ENCODE measurements around the gene TTC28.
"Not testable (repeated sequence)": the region's sequence is repeated elsewhere in the genome, so short reads cannot be mapped to it uniquely, and the experiment has no call there.

Gene TTC28

GRCh38 chr22:28600546-28601143, 79.0 kb downstream of the TTC28 start:
- DNase-seq: peak; percentile 9

DNA sequence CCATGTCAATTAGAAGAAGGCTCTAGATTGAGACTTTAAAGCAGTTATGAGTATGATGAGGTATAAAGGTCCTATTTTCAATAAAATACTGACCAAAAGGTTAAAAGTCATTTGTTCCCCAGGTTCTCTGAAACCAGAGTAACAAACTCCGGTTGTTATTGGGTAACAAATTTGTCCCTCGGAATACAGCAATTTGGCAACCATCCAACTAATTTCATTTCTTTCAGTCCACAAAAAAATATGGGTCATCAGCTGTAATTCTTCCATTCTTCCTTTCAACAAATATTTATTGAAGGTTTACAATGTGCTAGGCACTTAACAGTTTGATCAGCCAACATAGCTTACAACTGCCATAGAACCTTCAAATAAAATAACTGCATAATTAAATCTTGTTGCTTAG, 79.9 kb downstream of the TTC28 start:
- DNase-seq: no peak

GRCh38 chr22:28597665-28598064, 82.0 kb downstream of the TTC28 start:
- no peak for DNase-seq

GRCh38 chr22:28594797-28595462, 84.7 kb downstream of the TTC28 start:
- peak; percentile 21 for DNase-seq

DNA sequence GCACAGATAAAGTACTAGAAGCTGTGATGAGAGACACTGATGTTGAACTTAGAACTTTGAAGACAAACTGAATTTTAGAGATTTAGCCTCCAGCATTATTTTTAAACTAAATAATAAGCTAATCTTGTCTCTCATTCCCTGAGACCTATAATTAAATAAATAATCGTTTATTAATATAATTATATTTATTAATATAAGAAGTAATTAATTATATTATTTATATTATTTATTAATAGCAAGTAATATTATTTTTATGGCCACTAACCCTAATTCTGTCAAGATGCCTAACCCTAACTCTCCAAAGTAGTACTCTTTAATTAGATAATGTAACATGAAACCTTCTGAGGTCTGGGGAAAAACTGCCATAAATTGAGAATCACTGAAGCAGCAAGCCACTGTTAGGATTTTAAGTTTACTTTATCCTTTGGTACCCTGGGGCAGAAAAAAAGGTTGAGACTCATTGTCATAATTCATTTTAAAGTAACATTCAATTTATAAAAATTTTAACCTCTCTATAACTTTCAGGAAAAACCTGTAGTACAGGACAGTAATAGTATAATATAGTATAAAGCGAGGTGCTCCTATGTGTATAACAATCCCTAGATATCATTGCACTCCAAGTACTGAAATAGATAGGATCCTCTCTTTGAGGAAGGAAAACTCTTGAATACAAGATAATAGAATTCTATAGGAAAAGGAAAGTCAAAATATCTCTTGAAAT, 85.4 kb downstream of the TTC28 start:
- no peak for DNase-seq

- DNase-seq: no peak
Observed at GRCh38 chr22:28593299-28593698, 86.3 kb downstream of the TTC28 start.

DNA sequence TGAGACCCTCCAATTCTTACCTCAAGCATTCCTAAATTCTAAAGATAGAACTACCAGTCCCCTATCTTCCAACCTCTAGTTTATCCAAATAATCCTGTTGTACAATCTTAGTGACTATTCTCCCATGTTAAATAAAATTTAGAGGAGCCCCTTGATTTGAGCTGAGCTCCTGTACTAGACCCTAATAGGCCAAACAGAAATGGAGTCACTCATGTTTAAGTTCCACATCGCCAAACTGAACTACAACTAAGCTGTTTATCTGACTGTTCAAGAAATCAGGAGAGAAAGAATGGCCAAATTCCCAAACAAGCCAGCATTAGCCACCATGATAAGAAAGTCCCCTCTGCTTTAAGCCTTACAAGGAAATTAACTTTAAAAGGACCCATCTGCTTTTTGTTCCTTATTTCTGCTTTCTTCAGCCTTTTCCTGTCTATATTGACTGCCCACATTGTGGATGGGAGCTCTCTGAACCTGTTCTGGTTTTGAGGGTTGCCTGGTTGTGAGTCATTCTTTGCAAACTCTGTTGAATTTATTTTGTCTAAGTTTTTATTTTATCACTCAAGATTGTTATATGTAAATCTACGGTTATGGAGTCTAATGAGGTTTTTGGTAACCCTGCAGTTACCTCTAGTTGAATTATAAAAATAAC, 90.4 kb downstream of the TTC28 start:
- no peak for DNase-seq

GRCh38 chr22:28585324-28585723, 94.3 kb downstream of the TTC28 start:
- DNase-seq: no peak

GRCh38 chr22:28582806-28583205, 96.8 kb downstream of the TTC28 start:
- no peak for DNase-seq

DNA sequence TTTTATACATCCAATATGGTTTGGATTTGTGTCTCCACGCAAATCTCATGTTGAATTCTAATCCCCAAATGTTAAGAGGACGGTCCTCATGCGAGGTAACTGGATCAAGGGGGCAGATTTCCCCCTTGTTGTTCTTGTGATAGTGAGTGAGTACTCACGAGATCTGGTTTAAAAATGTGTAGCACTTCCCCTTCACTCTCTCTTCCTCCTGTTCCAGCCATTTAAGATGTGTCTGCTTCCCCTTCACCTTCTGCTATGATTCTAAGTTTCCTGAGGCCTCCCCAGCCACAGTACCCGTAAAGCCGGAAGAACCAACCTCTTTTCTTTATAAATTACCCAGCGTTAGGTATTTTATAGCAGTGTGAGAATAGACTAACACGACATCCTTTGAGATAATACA, 98.6 kb downstream of the TTC28 start:
- DNase-seq: no peak

DNA sequence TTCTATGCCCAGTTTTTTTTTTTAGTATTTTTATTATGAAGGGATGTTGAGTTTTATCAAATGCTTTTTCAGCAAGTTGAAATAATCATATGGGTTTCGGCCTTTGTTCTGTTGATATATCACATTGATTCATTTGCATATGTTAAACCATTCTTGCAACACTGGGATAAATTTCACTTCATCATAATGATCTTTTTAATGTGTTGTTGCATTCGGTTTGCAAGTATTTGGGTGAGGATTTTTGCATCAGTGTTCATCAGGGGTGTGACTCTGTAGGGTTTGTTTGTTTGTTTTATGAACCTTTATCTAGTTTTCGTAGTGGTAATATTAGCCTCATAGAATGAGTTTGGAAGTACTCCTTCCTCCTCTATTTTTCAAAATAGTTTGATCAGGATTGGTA, 103.5 kb downstream of the TTC28 start:
- DNase-seq: no peak

GRCh38 chr22:28574159-28574788, 105.4 kb downstream of the TTC28 start:
- DNase-seq: no peak

DNA sequence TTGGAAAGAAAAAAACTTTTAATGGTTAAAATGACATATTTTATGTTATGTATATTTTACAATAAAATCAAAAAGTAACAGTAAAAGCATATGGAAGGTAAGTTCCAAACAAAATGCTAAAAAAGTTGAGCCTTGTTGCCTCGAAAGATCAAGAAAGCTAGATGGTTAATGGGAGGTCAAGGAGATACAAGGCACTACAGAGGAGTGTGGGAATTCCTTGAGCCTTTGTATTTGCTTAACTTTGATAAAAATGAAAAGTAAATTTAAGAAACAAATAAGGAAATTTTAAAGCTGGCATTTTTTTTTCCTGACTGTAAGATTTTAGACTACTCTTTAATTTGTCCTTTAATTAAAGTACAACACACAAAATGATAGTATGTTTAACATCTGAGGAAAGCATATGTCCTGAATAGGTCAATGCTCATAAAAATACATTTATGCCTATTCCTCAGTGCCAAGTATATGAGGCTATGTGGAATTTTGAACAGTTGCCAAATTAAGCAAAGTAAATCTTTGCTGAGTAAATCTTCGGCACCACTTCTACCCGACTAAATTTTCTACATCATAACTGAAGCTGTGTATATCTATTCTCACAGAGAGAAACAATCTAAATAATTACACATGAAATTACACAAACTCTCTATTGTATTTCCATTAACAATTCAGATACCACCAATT, 108.8 kb downstream of the TTC28 start:
- no peak for DNase-seq

GRCh38 chr22:28568974-28569373, 110.7 kb downstream of the TTC28 start:
- DNase-seq: not testable (repeated sequence)

- no peak for DNase-seq
Observed at GRCh38 chr22:28568099-28568498, 111.5 kb downstream of the TTC28 start.

DNA sequence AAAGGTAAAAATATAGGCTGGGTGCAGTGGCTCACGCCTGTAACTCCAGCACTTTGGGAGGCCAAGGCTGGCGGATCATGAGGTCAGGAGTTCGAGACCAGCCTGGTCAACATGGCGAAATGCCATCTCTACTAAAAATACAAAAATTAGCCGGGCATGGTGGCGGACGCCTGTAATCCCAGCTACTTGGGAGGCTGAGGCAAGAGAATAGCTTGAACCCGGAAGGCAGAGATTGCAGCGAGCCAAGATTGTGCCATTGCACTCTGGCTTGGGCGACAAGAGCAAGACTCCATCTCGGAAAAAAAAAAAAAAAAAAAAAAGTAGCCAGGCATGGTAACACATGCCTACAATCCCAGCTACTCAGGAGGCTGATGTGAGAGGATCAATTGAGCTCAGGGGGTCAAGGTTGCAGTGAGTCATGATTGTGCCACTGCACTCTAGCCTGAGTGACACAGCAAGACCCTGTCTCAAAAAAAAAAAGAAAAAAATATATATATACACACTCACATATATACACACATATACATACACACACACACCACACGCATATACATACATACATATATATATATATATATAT, 112.6 kb downstream of the TTC28 start:
- not testable (repeated sequence) for DNase-seq

- no peak for DNase-seq
Observed at GRCh38 chr22:28563636-28564035, 116.0 kb downstream of the TTC28 start.

- no peak for DNase-seq
Observed at GRCh38 chr22:28562324-28562723, 117.3 kb downstream of the TTC28 start.

DNA sequence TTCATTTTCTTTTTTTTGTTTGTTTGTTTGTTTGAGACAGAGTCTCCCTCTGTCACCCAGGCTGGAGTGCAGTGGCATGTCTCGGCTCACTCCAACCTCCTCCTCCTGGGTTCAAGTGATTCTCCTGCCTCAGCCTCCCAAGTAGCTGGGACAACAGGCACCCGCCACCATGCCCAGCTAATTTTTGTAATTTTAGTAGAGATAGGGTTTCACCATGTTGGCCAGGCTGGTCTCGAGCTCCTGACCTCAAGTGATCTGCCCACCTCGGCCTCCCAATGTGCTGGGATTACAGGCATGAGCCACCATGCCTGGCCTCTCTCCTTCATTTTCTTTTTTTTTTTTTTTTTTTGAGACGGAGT, 118.9 kb downstream of the TTC28 start:
- not testable (repeated sequence) for DNase-seq

DNA sequence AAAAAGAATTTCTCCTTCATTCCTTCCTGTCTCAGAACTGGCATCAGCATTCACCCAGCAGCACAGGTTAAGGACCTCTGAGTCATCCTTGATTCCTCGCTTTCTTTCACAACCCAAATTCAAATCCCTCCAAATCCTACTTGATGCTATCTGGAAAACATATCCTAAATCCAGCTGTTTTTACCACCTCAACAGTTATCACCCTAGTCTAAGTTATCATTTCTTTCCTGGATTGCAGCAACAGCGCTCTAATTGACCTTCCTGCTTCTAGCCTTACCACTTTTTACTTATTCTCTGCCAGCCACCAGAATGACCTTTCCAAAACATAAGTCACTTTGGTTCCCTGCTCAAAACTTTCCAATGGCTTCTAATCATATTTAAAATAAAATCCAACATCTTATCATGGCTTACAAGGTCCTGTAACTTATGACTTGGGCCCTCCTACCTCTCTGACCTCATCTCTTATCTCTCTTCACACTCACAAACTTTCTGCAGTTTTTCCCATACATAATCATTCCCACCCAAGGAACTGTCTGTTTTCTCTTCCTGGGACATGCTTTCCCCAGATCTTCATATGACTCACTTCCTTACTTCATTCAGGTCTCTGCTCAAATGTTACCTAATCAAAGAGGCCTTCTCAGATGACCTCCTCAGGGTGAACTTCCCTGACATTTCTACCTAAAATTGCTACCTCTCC, 119.4 kb downstream of the TTC28 start:
- no peak for DNase-seq

DNA sequence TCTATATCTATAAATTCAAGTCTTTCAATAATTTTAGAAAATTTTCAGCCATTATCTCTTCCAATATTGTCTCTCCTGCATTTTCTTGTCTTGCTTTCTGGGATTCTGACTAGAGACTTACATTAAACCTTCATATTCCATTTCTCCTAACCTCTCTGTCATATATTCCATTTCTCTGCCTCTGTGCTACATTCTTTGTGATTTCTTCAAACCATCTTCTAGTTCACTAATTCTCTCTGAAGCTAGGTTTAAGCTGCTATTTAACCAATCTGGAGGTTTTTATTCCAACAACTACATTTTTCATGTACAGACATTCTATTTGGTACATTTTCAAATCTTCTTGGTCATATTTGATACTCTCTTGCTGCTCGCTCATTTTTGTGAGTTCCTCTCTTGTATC, 122.5 kb downstream of the TTC28 start:
- no peak for DNase-seq
